ENCODE results near the gene KIF4A. TPM values are rescaled to one million over a fixed set of nuclear protein-coding genes. Genes with fewer than 3 reads are reported as not detected.

The KIF4A gene
- total and polyA plus RNA-seq, 2 of the 13 experiments (the other 11 are each of a cell fraction or from before 2014, with no cell fraction given) = 9.4 to 28.2 TPM

DNA sequence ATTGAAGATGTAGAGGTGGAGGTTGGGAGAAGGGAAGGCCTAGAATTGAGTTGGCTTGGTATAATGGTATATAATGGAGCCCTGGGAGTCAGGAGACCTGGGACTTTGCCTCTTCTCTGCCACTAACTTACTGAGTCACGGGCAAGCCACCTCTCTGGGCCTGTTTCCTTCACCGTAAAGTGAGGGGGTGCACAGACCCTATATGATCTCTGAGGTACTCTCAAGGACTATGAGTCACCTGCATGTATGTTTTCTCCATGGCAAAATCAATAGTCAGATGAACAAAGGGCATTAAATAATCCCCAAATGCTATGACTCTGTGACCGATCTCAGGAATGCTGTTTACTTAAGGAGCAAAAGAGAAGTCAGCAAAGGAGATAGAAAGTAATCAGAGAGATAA, 35.0 kb upstream of the KIF4A start (continued):
- TF ChIP-seq HMGA1 (CRISPR knock-in tag; conservative IDR thresholded peaks at IDR 0.05) = no peak
- TF ChIP-seq, protein P1, sequence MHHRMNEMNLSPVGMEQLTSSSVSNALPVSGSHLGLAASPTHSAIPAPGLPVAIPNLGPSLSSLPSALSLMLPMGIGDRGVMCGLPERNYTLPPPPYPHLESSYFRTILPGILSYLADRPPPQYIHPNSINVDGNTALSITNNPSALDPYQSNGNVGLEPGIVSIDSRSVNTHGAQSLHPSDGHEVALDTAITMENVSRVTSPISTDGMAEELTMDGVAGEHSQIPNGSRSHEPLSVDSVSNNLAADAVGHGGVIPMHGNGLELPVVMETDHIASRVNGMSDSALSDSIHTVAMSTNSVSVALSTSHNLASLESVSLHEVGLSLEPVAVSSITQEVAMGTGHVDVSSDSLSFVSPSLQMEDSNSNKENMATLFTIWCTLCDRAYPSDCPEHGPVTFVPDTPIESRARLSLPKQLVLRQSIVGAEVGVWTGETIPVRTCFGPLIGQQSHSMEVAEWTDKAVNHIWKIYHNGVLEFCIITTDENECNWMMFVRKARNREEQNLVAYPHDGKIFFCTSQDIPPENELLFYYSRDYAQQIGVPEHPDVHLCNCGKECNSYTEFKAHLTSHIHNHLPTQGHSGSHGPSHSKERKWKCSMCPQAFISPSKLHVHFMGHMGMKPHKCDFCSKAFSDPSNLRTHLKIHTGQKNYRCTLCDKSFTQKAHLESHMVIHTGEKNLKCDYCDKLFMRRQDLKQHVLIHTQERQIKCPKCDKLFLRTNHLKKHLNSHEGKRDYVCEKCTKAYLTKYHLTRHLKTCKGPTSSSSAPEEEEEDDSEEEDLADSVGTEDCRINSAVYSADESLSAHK (CRISPR knock-in tag; IDR thresholded peaks at IDR 0.05; ENCODE audit: borderline replicate concordance) = no peak
- no peak for TF ChIP-seq PHB2 (IDR thresholded peaks at IDR 0.05; ENCODE audit: partially characterized antibody)
- no peak for TF ChIP-seq RXRA (CRISPR knock-in tag; IDR thresholded peaks at IDR 0.05)
- peak; percentile 27; the same call in 1 of the 2 replicates for TF ChIP-seq CREM (IDR thresholded peaks at IDR 0.05)
- no peak for TF ChIP-seq CREM (CRISPR knock-in tag; IDR thresholded peaks at IDR 0.05)
- TF ChIP-seq, protein P2, sequence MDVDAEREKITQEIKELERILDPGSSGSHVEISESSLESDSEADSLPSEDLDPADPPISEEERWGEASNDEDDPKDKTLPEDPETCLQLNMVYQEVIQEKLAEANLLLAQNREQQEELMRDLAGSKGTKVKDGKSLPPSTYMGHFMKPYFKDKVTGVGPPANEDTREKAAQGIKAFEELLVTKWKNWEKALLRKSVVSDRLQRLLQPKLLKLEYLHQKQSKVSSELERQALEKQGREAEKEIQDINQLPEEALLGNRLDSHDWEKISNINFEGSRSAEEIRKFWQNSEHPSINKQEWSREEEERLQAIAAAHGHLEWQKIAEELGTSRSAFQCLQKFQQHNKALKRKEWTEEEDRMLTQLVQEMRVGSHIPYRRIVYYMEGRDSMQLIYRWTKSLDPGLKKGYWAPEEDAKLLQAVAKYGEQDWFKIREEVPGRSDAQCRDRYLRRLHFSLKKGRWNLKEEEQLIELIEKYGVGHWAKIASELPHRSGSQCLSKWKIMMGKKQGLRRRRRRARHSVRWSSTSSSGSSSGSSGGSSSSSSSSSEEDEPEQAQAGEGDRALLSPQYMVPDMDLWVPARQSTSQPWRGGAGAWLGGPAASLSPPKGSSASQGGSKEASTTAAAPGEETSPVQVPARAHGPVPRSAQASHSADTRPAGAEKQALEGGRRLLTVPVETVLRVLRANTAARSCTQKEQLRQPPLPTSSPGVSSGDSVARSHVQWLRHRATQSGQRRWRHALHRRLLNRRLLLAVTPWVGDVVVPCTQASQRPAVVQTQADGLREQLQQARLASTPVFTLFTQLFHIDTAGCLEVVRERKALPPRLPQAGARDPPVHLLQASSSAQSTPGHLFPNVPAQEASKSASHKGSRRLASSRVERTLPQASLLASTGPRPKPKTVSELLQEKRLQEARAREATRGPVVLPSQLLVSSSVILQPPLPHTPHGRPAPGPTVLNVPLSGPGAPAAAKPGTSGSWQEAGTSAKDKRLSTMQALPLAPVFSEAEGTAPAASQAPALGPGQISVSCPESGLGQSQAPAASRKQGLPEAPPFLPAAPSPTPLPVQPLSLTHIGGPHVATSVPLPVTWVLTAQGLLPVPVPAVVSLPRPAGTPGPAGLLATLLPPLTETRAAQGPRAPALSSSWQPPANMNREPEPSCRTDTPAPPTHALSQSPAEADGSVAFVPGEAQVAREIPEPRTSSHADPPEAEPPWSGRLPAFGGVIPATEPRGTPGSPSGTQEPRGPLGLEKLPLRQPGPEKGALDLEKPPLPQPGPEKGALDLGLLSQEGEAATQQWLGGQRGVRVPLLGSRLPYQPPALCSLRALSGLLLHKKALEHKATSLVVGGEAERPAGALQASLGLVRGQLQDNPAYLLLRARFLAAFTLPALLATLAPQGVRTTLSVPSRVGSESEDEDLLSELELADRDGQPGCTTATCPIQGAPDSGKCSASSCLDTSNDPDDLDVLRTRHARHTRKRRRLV (CRISPR knock-in tag; IDR thresholded peaks at IDR 0.05) = no peak
- no peak for TF ChIP-seq TEAD2 (CRISPR knock-in tag; IDR thresholded peaks at IDR 0.05)
- no peak for TF ChIP-seq JUN (CRISPR knock-in tag; IDR thresholded peaks at IDR 0.05)
- TF ChIP-seq ZNF672 (CRISPR knock-in tag; IDR thresholded peaks at IDR 0.05) = no peak
- TF ChIP-seq ZNF260 (CRISPR knock-in tag; IDR thresholded peaks at IDR 0.05; ENCODE audit: borderline replicate concordance, low read depth) = no peak
- TF ChIP-seq ZNF564 (CRISPR knock-in tag; IDR thresholded peaks at IDR 0.05) = no peak
- TF ChIP-seq HOXD1 (CRISPR knock-in tag; IDR thresholded peaks at IDR 0.05) = no peak
- no peak for TF ChIP-seq DPF2 (CRISPR knock-in tag; IDR thresholded peaks at IDR 0.05; ENCODE audit: borderline replicate concordance, low read depth)
- peak; percentile 61; the same call in 1 of the 2 replicates for TF ChIP-seq ONECUT2 (CRISPR knock-in tag; IDR thresholded peaks at IDR 0.05)
- TF ChIP-seq ZNF737 (CRISPR knock-in tag; IDR thresholded peaks at IDR 0.05; ENCODE audit: borderline replicate concordance) = no peak
- TF ChIP-seq RARA (CRISPR knock-in tag; IDR thresholded peaks at IDR 0.05) = peak; percentile 45
- no peak for TF ChIP-seq RAD21 (CRISPR knock-in tag; IDR thresholded peaks at IDR 0.05)
- TF ChIP-seq, protein P3, sequence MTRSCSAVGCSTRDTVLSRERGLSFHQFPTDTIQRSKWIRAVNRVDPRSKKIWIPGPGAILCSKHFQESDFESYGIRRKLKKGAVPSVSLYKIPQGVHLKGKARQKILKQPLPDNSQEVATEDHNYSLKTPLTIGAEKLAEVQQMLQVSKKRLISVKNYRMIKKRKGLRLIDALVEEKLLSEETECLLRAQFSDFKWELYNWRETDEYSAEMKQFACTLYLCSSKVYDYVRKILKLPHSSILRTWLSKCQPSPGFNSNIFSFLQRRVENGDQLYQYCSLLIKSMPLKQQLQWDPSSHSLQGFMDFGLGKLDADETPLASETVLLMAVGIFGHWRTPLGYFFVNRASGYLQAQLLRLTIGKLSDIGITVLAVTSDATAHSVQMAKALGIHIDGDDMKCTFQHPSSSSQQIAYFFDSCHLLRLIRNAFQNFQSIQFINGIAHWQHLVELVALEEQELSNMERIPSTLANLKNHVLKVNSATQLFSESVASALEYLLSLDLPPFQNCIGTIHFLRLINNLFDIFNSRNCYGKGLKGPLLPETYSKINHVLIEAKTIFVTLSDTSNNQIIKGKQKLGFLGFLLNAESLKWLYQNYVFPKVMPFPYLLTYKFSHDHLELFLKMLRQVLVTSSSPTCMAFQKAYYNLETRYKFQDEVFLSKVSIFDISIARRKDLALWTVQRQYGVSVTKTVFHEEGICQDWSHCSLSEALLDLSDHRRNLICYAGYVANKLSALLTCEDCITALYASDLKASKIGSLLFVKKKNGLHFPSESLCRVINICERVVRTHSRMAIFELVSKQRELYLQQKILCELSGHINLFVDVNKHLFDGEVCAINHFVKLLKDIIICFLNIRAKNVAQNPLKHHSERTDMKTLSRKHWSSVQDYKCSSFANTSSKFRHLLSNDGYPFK (CRISPR knock-in tag; IDR thresholded peaks at IDR 0.05; ENCODE audit: borderline replicate concordance) = no peak

All from HepG2 (cell line).